ENCODE results near the gene QPCTL. TPM values are rescaled to one million over a fixed set of nuclear protein-coding genes. Genes with fewer than 3 reads are reported as not detected.
A peak's percentile ranks its signal among the peaks of the same experiment; 100 is the strongest.

Gene QPCTL
- total RNA-seq, 1 donor from 2014 or later: 11.6 TPM

DNA sequence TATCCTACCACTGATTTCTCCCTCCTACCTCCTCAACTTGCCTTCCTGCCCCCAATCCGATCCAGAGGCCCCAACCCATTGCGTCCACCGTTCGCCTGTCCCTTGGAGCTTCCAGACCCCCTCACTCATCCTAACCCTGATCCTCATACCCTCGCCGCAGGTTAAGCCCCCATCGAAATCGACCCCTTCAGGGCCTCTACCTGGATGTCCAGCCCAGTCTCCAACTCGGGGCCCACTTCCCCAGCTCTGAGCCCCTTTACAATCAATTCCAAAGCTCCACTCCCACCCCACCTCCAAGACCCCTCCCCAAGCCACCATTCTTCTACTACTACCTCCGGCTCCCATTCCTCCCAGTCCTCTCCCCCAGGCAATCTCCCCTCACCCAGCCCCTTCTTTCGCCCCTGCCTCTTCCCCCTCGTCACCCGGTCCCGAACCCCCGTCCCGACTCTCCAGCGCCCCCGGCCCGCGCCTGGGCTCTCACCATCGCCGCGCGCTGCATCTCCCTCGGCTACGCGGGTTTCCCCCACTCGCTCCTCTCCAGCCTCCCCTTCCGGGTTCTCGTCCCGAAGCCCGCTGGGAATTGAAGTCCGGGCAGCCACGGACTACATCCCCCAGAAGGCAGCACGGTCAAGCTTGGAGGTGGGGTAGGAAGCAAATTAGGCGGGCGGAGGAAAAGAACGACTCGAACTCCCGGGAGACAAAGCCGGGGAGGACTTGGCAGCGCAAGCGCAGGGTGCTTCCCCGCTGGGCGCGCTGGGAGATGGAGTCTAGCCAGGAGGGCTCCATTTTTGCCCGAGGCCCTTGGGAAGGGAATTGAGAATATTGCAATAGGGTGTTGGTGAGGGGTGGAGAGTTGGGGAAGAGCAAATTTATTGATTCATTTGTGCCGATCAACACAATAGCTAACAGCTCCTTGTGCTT lies 38.2 kb downstream of the QPCTL start, which contains the start of gene FBXO46:
Gene FBXO46, minus strand, starts transcription at position 529 of the 921 bp plus-strand sequence. CDS start 17,401 bp downstream, outside the sequence.
- Histone ChIP-seq H3K4me3 (ENCODE audit: low read depth, low read length) (peak within 1 kb of the TSS; percentile 70), H3K36me3 (ENCODE audit: control insufficient read depth, insufficient read depth, low read length) (peaks cover 1% of the 10 kb centered on the region), H3K27me3 (ENCODE audit: control insufficient read depth, insufficient read depth, low read length) (no peaks in the 10 kb centered on the region)
- TF ChIP-seq, protein P1, sequence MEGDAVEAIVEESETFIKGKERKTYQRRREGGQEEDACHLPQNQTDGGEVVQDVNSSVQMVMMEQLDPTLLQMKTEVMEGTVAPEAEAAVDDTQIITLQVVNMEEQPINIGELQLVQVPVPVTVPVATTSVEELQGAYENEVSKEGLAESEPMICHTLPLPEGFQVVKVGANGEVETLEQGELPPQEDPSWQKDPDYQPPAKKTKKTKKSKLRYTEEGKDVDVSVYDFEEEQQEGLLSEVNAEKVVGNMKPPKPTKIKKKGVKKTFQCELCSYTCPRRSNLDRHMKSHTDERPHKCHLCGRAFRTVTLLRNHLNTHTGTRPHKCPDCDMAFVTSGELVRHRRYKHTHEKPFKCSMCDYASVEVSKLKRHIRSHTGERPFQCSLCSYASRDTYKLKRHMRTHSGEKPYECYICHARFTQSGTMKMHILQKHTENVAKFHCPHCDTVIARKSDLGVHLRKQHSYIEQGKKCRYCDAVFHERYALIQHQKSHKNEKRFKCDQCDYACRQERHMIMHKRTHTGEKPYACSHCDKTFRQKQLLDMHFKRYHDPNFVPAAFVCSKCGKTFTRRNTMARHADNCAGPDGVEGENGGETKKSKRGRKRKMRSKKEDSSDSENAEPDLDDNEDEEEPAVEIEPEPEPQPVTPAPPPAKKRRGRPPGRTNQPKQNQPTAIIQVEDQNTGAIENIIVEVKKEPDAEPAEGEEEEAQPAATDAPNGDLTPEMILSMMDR (IDR thresholded peaks at IDR 0.05; ENCODE audit: insufficient read depth, low read length, severe bottlenecking): peak; percentile 28
- DNase-seq (ENCODE audit: low read depth) (peak; percentile 97), FAIRE-seq (peak; percentile 88)

DNA sequence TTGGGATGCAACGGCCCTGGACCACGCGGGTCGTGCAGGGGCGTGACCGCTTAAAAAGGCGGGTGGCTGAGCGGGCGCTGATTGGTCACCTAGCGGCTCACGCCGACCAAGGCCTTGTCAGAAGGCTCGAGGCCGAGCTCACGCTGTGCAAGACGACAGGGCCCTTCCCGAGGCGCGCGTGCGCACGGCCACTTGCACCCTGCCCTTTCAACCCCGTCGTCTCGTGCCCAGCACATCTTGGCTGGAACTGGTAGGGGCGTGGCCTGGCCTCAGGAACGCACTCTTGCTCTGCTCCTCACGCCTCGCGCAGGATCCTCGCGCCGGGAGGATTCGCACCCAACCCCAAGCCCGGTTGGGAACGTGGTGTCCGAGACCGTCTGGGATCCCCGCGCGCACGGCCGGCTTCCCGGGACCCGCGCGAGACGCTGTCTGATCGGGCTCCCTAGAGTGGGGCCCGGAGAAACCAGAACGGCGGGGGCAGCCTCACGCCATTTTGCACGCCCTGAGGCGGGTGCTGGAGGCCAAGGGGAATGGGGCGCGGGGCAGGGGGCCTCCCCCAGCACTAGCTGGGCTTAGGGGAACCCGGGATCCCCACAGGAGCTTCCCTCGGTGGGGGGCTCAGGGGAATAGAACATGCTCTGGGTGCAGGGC lies 40.8 kb downstream of the QPCTL start, which contains the start of gene MEIOSIN:
Gene MEIOSIN, plus strand, starts transcription at position 280 of the 651 bp plus-strand sequence. CDS start 1,938 bp downstream, outside the sequence.
- TF ChIP-seq, protein P1 (IDR thresholded peaks at IDR 0.05; ENCODE audit: insufficient read depth, low read length, severe bottlenecking): no peak
- Histone ChIP-seq H3K27me3 (ENCODE audit: control insufficient read depth, insufficient read depth, low read length) (no peaks in the 10 kb centered on the region), H3K4me3 (ENCODE audit: low read depth, low read length) (no peak within 1 kb of the TSS), H3K36me3 (ENCODE audit: control insufficient read depth, insufficient read depth, low read length) (no peaks in the 10 kb centered on the region)
- DNase-seq (ENCODE audit: low read depth) (no peak), FAIRE-seq (no peak)

DNA sequence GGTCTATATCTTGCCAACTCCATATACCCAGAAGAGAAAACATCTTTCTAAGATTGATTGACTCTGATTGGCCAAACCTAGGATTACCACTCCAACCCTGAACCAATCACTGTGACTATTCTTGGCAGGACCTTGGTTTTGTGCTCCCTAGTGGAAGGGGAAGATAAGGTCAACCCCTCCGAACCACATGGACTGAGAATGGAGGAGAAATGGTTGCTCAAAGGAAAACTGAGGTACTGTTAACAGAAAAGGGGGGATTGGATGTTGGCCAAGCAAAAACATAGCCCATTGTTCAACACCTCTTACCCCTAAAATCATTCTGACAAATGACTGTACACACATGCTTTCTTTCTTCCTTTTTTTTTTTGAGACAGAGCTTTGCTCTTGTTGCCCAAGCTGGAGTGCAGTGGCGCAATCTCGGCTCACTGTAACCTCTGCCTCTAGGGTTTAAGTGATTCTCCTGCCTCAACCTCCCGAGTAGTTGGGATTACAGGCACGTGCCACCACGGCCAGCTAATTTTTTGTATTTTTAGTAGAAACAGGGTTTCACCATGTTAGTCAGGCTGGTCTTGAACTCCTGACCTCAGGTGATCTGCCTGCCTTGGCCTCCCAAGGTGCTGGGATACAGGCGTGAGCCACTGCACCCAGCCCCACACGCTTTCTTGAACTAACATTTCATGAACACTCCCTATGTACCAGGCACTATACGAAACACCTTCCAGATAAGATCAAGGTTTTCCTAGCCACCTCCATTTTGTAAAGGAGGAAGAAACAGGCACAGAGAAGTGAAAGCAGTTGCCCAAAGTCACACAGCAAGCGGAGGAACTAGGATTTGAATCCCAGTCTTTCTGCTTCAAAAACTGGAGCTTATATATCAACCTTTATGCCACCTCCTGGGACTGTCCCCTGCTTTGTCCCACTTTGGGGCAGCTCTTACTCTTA lies 47.3 kb downstream of the QPCTL start:
- Histone ChIP-seq H3K36me3 (ENCODE audit: control insufficient read depth, insufficient read depth, low read length) (no peaks in the 10 kb centered on the region), H3K27me3 (ENCODE audit: control insufficient read depth, insufficient read depth, low read length) (no peaks in the 10 kb centered on the region), H3K4me3 (ENCODE audit: low read depth, low read length) (no peak overlapping the region)
- FAIRE-seq (no peak), DNase-seq (ENCODE audit: low read depth) (no peak)
- TF ChIP-seq, protein P1 (IDR thresholded peaks at IDR 0.05; ENCODE audit: insufficient read depth, low read length, severe bottlenecking): no peak

DNA sequence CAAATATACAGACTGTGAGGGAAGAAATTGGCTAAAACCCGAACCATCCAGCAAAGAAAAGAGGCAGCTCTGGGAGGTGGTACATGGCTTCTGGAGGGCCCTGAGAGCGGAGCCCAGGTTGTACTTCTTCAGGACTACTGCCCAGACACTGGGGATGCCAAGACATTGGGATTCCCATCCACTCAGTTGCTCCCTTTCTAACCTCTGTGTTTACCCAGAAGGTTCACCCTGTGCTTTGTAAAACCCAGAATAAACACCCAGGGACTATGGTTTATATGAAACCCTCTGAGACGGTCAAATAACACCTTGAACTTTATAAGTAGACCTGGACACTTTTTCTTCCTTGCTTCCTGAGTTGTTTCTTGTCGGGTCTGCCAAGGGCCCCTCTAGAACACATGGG lies 50.5 kb downstream of the QPCTL start:
- Histone ChIP-seq H3K4me3 (ENCODE audit: low read depth, low read length) (no peak overlapping the region), H3K36me3 (ENCODE audit: control insufficient read depth, insufficient read depth, low read length) (no peaks in the 10 kb centered on the region), H3K27me3 (ENCODE audit: control insufficient read depth, insufficient read depth, low read length) (no peaks in the 10 kb centered on the region)
- DNase-seq (ENCODE audit: low read depth): no peak
- TF ChIP-seq, protein P1 (IDR thresholded peaks at IDR 0.05; ENCODE audit: insufficient read depth, low read length, severe bottlenecking): no peak
- no peak for FAIRE-seq

DNA sequence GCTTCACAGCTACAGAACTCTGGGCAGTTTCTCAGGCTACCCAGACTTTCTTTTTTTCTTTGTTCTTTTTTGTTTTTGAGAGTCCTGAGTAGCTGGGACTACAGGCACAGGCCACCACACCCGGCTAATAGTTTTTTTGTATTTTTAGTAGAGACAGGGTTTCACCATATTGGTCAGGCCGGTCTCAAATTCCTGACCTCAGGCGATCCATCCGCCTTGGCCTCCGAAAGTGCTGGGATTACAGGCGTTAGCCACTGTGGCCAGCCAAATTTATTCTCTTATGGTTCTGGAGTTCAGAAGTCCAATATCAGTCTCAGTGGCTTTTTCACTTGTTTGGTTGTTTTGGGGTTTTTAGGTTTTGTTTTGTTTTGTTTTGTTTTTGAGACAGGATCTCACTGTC lies 53.1 kb downstream of the QPCTL start:
- H3K36me3 ChIP-seq (ENCODE audit: control insufficient read depth, insufficient read depth, low read length): no peaks in the 10 kb centered on the region
- H3K4me3 ChIP-seq (ENCODE audit: low read depth, low read length): no peak overlapping the region
- TF ChIP-seq, protein P1 (IDR thresholded peaks at IDR 0.05; ENCODE audit: insufficient read depth, low read length, severe bottlenecking): no peak
- DNase-seq (ENCODE audit: low read depth): no peak
- H3K27me3 ChIP-seq (ENCODE audit: control insufficient read depth, insufficient read depth, low read length): no peaks in the 10 kb centered on the region
- FAIRE-seq: no peak
